GM21619 (cell line): ENCODE data around the gene TMEM270.

Source experiments
- ATAC-seq: cut with Tn5 transposase; IDR thresholded peaks from one replicate; pipeline ENCODE4 v1.9.1; 2021; ENCODE audit not compliant: unreplicated experiment

Gene TMEM270

DNA sequence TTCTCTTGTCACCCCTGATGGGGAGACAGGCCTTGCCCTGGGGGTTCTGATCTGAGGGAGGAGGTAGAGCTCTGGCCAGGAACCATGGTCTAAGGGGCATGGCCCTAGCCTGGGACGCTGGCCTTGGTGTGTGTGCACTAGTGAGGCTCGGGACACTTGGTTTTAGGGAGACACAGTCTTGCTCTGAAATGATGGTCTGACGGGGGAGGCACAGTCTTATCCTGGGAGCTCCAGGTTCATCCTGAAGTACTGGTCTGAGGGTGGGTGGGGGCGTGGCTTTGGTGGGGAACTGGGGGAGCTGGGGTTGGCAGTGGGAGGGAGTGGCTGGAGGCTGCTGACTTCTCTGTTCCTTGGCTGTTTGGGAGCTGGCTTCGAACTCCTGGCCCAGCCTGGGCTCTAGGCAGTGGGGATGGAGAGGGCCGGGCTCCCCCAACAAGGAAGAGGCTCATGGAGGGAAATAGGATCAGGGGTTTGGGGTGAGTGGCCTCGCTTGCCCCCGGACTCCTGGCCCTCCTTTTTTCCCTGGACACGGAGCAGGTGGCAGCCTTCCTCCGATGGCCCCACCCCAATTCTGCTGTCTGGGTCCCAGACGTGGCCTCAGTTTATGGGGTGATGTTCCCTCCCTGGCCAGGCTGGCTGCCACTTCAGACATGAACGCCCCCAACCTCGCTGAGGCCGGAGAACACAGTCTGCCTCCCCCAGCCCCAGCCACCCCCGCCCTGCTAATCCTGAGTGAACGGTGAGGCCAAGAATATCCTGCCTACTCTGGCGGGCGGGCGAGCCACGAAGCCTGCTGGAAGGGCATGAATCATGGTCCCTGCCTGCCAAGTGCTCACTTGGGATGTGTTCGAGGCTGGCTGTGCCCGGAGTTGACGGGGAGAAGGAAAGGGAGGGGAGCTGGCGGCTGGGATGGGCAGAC lies 43.5 kb downstream of the TMEM270 start:
- no peak for ATAC-seq

DNA sequence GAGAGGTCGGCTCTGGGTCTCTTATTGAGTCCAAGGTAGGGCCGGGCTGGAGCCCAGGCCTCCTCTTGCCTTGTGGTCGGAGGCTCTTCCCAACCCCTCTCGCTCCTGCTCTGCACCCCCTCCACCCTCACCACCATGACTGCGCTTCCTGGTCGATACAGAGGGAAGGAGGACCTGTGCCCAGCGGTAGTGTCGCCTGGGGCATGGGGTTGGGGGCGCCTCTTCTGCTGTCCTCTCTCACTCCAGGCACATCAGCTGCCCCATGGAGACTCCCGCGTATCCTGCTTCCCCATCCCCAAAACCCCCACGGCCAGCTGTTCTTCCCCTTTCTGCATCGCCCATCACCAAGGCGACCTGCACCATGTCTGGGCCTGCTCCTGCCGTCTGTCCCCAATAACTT lies 44.4 kb downstream of the TMEM270 start:
- ATAC-seq = no peak

DNA sequence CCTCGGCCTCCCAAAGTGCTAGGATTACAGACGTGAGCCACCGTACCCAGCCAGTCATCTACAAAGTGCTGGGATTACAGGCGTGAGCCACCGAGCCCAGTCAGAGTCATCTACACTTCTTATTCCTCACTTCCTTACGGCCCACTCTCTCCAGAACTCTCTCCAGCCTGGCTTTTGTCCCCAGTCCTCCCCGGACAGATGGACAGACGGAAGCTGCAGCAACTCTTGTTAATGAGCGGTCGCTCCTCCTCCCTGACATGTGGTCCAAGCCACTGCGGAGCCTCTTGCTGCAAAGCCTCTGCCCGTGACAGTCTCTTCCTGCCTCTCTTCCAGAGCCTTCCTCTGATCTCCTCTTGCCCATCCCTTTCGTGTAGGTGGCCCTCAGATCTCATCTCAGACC lies 45.9 kb downstream of the TMEM270 start:
- ATAC-seq = no peak

DNA sequence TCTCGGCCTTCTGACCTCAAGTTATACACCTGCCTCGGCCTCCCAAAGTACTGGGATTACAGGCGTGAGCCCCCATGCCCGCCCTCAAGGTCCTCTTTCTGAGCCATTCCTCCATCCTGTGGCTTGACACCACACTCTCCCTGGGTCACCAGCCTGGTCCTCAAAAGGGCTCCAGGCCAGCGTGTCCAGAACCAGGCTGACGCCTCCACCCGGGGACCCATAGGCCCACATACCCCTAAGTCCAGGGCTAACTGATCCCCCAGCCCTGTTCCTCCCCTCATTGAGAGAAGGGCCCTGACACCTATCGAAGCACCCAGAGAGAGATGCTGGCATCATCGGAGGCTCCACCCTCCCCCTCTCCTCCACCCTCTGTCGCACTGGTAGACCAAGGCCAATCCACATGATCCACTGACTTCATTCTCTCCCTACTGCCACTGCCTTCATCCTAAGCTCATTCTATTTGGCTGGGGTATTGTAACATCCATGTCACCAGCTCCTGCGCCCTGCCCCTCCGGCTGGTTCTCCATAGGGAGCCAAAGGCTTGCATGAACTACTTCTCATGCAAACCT lies 46.7 kb downstream of the TMEM270 start:
- no peak for ATAC-seq

GRCh38 chr7:73908123-73908611 lies 47.2 kb downstream of the TMEM270 start:
- ATAC-seq = no peak

GRCh38 chr7:73909051-73909941 lies 48.3 kb downstream of the TMEM270 start:
- no peak for ATAC-seq

GRCh38 chr7:73909996-73910395 lies 49.0 kb downstream of the TMEM270 start:
- no peak for ATAC-seq

- ATAC-seq = no peak
Observed at GRCh38 chr7:73912223-73912622, 51.3 kb downstream of the TMEM270 start.
